AG04450 (cell line): ENCODE results near the gene TNK1. TPM values are rescaled to one million over a fixed set of nuclear protein-coding genes. Genes with fewer than 3 reads are reported as not detected.

Experiments
- CTCF ChIA-PET: fragments of 300-600, 350-600 bp; formaldehyde crosslinking; extraction: SDS; loops from one replicate; lab custom pipeline; 2022; ENCODE audit warnings: antibody characterized with exemption, inconsistent platforms; lab: Charles Lee
- POLR2A ChIA-PET: fragments of 350-600 bp; formaldehyde crosslinking; extraction: SDS; loops from one replicate; lab custom pipeline; 2021; ENCODE audit warnings: antibody characterized with exemption, inconsistent platforms; lab: Yijun Ruan, JAX
- DNase-seq: peaks from one replicate; pipeline ENCODE4 v3.0.0-alpha.2; 2011; ENCODE audit warnings: low read depth, low spot score
- H3K27ac ChIP-seq: one replicate; pipeline ENCODE4 v1.5.1; 2012; ENCODE audit warnings: low read depth, low read length, control low read depth
- H3K27me3 ChIP-seq: one replicate; pipeline ENCODE4 v1.6.0; 2012; ENCODE audit warnings: low read length; ENCODE audit not compliant: control insufficient read depth, insufficient read depth
- H3K4me3 ChIP-seq: 2 replicates; pipeline ENCODE4 v1.5.1; 2011; ENCODE audit warnings: mild to moderate bottlenecking, low read depth, low read length, control low read depth
- H3K9me3 ChIP-seq: 2 replicates; pipeline ENCODE4 v1.5.1; 2012; ENCODE audit warnings: low read length; ENCODE audit not compliant: control insufficient read depth, insufficient read depth
- polyA plus RNA-seq: library from polyadenylated mRNA; depleted of rRNA; stranded (reverse); fragments of >200 nt; gene quantifications from 2 replicates; pipeline ENCODE4 v1.2.3, GENCODE V29; 2011
- TF ChIP-seq, protein P1 (sequence below): IDR thresholded peaks from 2 replicates; pipeline ENCODE4 v1.5.1; 2011; ENCODE audit warnings: low read depth, low read length, control low read depth, inconsistent platforms

TNK1 gene
- polyA plus RNA-seq, 1 experiment: 0.25 TPM

DNA sequence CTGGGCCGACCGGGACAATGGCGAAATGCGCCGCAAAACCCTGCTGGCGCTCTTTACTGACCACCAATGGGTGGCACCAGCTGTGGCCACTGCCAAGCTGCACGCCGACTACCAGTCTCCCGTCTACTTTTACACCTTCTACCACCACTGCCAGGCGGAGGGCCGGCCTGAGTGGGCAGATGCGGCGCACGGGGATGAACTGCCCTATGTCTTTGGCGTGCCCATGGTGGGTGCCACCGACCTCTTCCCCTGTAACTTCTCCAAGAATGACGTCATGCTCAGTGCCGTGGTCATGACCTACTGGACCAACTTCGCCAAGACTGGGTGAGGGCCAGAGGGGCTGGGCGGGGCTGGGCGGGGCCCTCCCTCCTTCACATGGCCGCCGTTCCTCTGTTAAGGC, 34.9 kb downstream of the TNK1 start:
- no peak for DNase-seq
- H3K27me3 ChIP-seq: no peaks in the 10 kb centered on the region
- H3K27ac ChIP-seq: no peak overlapping the region
- no peak overlapping the region for H3K4me3 ChIP-seq
- ChIA-PET POLR2A (no interaction called here), CTCF (no interaction called here)
- TF ChIP-seq, protein P1, sequence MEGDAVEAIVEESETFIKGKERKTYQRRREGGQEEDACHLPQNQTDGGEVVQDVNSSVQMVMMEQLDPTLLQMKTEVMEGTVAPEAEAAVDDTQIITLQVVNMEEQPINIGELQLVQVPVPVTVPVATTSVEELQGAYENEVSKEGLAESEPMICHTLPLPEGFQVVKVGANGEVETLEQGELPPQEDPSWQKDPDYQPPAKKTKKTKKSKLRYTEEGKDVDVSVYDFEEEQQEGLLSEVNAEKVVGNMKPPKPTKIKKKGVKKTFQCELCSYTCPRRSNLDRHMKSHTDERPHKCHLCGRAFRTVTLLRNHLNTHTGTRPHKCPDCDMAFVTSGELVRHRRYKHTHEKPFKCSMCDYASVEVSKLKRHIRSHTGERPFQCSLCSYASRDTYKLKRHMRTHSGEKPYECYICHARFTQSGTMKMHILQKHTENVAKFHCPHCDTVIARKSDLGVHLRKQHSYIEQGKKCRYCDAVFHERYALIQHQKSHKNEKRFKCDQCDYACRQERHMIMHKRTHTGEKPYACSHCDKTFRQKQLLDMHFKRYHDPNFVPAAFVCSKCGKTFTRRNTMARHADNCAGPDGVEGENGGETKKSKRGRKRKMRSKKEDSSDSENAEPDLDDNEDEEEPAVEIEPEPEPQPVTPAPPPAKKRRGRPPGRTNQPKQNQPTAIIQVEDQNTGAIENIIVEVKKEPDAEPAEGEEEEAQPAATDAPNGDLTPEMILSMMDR: no peak
- H3K9me3 ChIP-seq: peaks cover 9% of the 10 kb centered on the region; the same call in 1 of the 2 replicates

DNA sequence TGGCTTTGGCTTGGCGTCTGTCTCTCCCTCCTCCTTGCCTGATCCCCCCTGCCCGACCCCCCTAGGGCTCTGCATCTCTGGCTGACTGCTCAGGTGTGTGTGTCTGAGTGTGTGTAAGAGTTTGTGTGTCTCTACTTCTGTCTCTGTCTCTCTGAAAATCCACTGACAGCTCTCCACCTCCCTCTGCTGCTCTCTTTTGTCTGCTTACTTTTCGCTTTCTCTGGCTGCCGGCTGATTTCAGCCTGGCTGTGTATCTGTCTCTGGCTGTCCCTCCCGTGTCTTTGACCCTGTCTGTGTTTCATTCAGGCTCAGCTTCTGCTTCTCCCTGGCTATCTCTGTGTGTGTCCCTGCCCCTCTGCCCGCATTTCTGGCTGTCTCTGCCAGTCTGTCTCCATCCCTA, 35.4 kb downstream of the TNK1 start:
- peaks cover 14% of the 10 kb centered on the region; the same call in 1 of the 2 replicates for H3K9me3 ChIP-seq
- ChIA-PET POLR2A (no interaction called here), CTCF (no interaction called here)
- no peak overlapping the region for H3K4me3 ChIP-seq
- H3K27ac ChIP-seq: no peak overlapping the region
- DNase-seq: no peak
- TF ChIP-seq, protein P1: no peak
- H3K27me3 ChIP-seq: no peaks in the 10 kb centered on the region

DNA sequence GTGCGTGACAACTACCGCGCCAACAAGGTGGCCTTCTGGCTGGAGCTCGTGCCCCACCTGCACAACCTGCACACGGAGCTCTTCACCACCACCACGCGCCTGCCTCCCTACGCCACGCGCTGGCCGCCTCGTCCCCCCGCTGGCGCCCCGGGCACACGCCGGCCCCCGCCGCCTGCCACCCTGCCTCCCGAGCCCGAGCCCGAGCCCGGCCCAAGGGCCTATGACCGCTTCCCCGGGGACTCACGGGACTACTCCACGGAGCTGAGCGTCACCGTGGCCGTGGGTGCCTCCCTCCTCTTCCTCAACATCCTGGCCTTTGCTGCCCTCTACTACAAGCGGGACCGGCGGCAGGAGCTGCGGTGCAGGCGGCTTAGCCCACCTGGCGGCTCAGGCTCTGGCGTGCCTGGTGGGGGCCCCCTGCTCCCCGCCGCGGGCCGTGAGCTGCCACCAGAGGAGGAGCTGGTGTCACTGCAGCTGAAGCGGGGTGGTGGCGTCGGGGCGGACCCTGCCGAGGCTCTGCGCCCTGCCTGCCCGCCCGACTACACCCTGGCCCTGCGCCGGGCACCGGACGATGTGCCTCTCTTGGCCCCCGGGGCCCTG, 36.3 kb downstream of the TNK1 start:
- no peak overlapping the region for H3K4me3 ChIP-seq
- ChIA-PET POLR2A (no interaction called here), CTCF (no interaction called here)

DNA sequence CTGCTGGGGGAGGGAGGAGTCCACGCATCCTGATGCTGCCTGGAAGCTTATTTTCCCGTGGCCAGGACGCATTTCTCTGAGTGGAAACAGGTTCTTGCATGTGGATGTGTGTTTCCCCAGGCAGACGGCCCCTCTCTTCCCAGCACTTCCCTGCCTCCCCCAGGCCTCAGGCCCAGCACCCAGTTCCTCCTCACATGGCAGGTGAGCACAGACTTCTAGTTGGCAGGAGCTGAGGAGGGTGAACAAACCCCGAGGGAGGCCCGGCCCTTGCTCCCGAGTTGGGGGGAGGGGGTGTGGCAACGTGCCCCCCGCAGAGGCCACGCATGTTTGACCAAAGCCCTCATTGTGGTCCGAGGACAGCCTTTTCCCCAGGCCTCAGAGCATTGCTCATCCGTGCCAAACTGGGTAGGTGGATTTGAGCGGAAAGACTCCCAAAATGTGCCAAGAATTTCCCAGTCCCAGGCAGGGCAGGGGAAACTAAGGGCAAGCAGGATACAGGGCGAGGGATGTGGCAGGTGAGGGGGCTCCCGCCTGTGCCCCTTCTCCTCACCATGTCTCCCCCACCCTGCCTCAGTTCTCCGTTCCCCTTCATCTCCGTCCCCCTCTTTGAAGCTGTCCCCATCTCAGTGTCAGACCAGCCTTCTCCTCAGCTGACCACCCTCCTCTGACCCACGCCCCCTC, 37.7 kb downstream of the TNK1 start:
- H3K9me3 ChIP-seq: peaks cover 15% of the 10 kb centered on the region; the same call in 1 of the 2 replicates
- no peak for DNase-seq
- TF ChIP-seq, protein P1: no peak
- no peak overlapping the region for H3K4me3 ChIP-seq
- H3K27ac ChIP-seq: no peak overlapping the region
- ChIA-PET CTCF (interaction anchor here (0.6 kb wide), 1 partner anchor 299 kb away, joined by 4 read pairs; no protein-coding TSS in a partner anchor), POLR2A (interaction anchor here (0.7 kb wide), 1 partner anchor 15 kb away, joined by 4 read pairs; the partner anchor contains the start of gene TMEM256)
- H3K27me3 ChIP-seq: no peaks in the 10 kb centered on the region

More for the DNA sequence above, 36.3 kb downstream of the TNK1 start:
- peaks cover 15% of the 10 kb centered on the region; the same call in 1 of the 2 replicates for H3K9me3 ChIP-seq
- no peak for DNase-seq
- no peak overlapping the region for H3K27ac ChIP-seq
- TF ChIP-seq, protein P1: no peak
- no peaks in the 10 kb centered on the region for H3K27me3 ChIP-seq
